Dermis blood vessel endothelial cell (primary cell): ENCODE data around the gene AKAP6. TPM values are rescaled to one million over a fixed set of nuclear protein-coding genes. Genes with fewer than 3 reads are reported as not detected.
"Not testable (repeated sequence)": the region's sequence is repeated elsewhere in the genome, so short reads cannot be mapped to it uniquely, and the experiment has no call there.

Experiments used
- DNase-seq: peaks from one replicate; pipeline ENCODE4 v3.0.0; 2010
- total RNA-seq: library from RNA; depleted of rRNA; stranded (reverse); fragments of >200 nt; gene quantifications from 2 replicates; pipeline ENCODE4 v1.2.3, GENCODE V29; 2014

Gene AKAP6
- total RNA-seq, 1 donor from 2014 or later = 0.51 TPM

GRCh38 chr14:32545506-32546210, 216.6 kb downstream of the AKAP6 start:
- no peak for DNase-seq

DNA sequence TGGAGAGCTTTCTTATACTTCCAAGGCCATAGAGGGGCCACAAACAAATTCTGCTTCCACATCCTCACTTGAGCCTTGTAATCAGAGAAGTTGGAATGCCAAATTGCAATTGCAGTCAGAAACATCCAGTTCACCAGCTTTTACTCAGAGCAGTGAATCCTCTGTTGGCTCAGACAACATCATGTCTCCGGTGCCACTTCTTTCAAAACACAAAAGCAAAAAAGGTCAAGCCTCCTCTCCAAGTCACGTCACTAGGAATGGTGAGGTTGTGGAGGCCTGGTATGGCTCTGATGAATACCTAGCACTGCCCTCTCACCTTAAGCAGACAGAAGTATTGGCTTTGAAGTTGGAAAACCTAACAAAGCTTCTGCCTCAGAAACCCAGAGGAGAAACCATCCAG, 217.1 kb downstream of the AKAP6 start:
- no peak for DNase-seq

DNA sequence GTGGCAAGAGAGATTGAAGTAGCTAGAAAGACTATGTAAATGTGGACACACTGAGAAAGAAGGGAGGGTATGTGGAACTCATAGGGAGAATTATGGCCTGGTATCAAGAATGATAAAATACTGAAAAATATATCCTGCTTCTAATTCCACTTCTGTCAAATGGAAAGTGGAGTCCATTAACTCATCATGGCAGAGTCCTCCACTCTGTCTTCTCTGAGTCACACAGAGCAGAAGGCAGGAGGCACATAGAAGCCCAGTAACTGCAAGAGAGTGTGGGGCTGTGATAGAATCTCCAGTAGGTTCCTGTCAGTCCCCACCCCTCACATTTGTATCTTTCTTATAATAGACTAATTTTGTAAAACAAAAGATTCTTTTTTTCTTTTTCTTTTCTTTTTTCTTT, 223.7 kb downstream of the AKAP6 start:
- no peak for DNase-seq

DNA sequence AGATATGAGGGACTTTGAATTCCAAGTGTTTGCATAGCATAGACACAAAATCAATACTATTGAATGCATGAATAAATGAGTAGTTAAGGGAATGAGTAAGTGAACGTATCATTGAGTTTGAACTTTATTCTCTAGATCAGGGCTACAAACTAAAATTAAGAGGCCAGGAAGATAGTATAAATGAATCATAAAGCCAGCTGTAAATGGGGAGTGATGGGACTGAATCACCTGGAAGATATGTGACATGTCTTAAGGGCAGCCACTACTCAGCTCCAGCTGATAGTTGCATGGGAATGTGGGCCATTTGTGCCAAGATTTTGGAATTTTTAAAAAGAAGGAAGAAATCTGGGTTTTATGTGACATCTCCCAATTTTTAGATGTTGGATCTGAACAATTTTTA, 229.9 kb downstream of the AKAP6 start:
- DNase-seq = no peak

DNA sequence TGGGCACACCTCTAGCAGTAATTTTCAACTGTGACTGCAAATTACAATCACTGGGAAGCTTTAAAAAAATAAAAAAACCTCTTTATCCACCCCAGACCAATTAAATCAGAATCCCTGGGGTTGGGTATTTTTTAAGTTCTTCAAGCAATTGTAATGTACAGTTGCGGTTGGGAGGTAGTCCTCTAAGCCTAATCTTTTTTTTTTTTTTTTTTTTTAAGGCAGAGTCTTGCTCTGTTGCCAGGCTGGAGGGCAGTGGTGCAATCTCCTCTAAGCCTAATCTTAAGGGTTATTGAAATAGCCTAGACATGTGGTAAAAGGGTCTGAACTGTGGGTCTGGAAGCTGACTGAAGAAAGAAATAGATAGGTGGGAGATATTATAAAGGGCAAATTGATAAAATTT, 230.5 kb downstream of the AKAP6 start:
- DNase-seq = no peak

- DNase-seq = peak; percentile 84
Observed at GRCh38 chr14:32560209-32560857, 231.2 kb downstream of the AKAP6 start.

GRCh38 chr14:32561520-32561919, 232.4 kb downstream of the AKAP6 start:
- DNase-seq = no peak

- no peak for DNase-seq
Observed at GRCh38 chr14:32564596-32564995, 235.5 kb downstream of the AKAP6 start.

DNA sequence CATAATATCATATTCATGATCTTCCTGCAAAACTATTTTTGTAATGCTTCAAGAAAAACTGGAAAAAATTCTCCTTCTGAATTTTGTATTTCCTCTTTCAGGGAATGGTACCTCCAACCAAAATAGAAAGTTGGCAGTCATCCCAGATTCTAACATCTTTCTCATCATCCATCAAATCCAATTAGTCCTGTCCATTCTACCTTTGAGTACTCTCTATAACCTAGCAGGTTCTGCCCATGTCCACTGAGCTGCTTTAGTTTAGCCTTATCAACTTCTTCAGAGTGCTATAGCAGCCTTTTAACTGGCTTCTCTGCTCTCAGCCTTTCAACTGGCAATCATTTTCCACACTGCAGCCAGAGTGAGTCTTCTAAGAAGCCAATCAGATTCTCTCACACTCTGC, 236.2 kb downstream of the AKAP6 start:
- no peak for DNase-seq

- DNase-seq = no peak
Observed at GRCh38 chr14:32567543-32568384, 238.7 kb downstream of the AKAP6 start.

DNA sequence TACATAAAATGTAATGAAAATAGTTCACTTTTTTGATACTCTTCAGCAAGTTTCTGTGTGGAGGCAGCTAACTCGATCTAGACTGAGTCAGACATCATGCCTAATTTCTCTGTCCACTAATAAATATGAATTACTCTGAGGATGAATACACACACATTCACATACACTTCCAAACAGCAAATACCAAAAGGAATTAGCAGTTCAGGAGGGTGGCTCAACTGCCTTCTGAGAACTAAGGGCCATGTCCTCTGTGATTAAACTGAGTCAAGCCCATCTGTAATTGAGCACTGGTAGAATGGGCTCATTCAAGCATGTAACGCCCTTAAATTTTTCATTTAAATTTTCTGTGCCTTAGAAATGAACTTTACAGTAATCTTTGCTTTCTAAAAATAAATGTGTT, 242.5 kb downstream of the AKAP6 start:
- no peak for DNase-seq

- DNase-seq = no peak
Observed at GRCh38 chr14:32571995-32572866, 243.1 kb downstream of the AKAP6 start.

GRCh38 chr14:32572867-32573150, 243.7 kb downstream of the AKAP6 start:
- no peak for DNase-seq

- no peak for DNase-seq
Observed at GRCh38 chr14:32574269-32574668, 245.2 kb downstream of the AKAP6 start.

DNA sequence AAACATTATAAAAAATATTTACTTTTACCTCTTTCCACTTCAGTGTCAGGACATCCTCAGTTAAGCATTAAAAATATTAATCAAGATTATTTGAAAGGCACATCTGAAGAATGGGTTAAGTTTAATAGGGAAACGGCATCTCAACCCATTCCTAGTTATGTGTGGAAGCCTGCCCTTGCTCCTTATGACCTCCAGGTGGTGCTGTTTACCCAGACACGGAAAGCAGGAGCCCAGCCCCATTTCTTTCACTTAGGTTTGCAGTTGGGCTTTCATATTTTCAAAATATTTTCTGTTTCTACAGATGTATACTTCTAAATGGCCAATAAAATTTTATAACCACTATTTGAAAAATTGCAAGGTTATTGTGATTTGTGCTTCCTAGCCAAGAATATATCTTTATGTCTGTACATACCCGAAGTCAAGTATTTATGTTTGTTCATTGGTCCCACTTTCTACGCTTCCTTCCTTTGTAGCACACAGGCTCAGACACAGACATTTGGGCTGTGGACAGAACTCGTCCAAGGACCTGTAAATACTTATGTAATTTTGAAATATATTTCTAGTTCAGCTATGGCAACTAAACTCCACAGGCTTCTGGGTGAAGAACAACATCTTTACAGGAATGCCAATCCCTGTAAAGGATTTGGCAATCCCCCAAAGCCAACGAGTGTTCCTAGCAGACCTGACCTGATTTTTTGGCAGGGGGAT, 247.1 kb downstream of the AKAP6 start:
- DNase-seq = peak; percentile 77

DNA sequence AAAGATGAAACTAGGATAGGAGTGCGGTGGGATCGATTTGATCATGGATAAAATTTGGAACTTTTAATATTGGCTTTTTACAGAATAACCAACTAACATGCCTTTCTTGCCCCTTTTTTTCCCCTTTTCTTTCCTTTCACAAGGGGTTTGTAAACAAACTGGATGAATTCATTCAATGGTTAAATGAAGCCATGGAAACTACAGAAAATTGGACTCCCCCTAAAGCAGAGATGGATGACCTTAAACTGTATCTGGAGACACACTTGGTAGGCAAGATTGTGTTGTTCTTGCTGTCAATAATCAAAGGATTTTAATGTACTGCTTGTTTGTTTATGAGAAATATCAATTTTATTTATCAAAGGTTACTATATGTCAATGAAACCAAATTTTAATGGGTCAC, 247.9 kb downstream of the AKAP6 start:
- DNase-seq = no peak

DNA sequence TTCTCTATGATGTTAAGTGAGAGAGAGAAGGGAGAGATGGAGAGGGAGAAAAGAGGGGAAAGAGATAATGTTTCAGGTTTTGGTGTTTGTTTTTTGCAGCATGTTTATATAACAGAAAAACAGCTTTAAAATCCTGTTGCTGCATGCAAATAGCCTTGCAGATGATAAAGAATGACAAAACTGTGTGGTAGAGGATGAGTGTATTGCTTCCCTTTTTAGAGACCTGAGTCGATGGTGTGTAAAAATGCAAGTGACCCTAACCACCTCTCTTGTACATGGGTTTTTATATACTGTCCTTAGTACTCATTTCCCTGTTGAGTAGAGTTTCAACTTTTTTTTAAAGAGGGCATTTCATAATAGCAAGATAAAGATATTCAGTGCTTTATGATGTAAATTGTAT, 249.1 kb downstream of the AKAP6 start:
- no peak for DNase-seq

- DNase-seq = not testable (repeated sequence)
Observed at GRCh38 chr14:32583427-32583826, 254.3 kb downstream of the AKAP6 start.

- DNase-seq = no peak
Observed at GRCh38 chr14:32584079-32584478, 255.0 kb downstream of the AKAP6 start.

- DNase-seq = no peak
Observed at GRCh38 chr14:32587461-32587860, 258.4 kb downstream of the AKAP6 start.

DNA sequence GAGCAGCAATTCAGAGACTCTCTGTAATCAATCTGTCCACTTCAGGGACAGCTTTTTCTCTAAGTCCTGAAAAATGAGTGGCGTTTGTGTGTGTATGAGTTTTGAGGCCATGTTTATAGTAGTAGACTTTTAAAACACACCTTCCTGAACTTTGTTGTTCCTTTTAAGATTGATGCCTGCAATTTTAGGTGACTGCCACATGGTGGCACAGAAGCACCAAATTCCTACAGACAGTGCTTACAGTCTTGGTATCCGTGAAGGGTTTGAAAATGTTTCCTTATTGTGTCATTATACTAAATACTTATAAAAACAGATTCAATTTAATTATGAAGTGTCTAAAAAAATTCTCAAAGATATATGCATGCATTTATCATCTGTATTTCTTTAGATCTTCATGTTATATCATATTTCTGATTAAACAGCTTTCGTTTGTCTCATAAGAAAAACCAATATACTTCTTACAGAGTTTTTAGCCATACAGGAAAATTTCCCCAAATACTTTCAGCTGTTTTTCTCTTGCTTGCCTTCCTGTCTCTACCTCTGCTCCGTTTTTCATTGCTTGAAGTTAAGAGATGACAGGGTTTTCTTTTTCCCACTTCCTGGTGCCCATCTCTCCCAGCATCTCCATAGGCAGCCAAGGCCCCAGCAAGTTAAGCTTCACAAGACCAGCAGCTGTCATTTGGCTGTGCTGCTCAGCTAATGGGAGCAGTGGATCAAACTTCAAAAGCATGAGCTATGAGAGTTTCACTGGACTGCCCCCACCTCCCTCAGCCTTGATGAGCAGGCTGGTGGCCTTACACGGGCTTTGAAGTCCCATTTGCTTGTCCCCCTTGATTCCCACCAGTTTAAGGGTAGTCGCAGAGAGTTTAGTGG, 259.6 kb downstream of the AKAP6 start:
- DNase-seq = peak; percentile 70
